SJSA1 (cell line): ENCODE data around the gene PHACTR4. TPM values are rescaled to one million over a fixed set of nuclear protein-coding genes. Genes with fewer than 3 reads are reported as not detected.
"Not testable (repeated sequence)": the region's sequence is repeated elsewhere in the genome, so short reads cannot be mapped to it uniquely, and the experiment has no call there.

Source experiments
- DNase-seq, 2 experiments: peaks; one replicate each; pipeline ENCODE4 v3.0.0-alpha.2; 2015 to 2020; ENCODE audit warnings: low spot score in 2 of 2, low read depth in 1 of 2
- H3K27ac ChIP-seq: fragments of 250-450 bp; sonication (Bioruptor Pico); 2 replicates; pipeline ENCODE4 v1.5.1; 2020; ENCODE audit warnings: mild to moderate bottlenecking, moderate library complexity
- H3K27me3 ChIP-seq: fragments of 250-450 bp; sonication (Bioruptor Pico); replicated peaks from 2 replicates; pipeline ENCODE4 v1.5.1; 2020; ENCODE audit warnings: mild to moderate bottlenecking, moderate library complexity
- H3K36me3 ChIP-seq: fragments of 250-450 bp; sonication (Bioruptor Pico); 2 replicates; pipeline ENCODE4 v1.5.1; 2020; ENCODE audit warnings: mild to moderate bottlenecking
- H3K4me1 ChIP-seq: fragments of 250-450 bp; sonication (Bioruptor Pico); replicated peaks from 2 replicates; pipeline ENCODE4 v1.6.1; 2021; ENCODE audit warnings: mild to moderate bottlenecking
- H3K4me3 ChIP-seq: fragments of 250-450 bp; sonication (Bioruptor Pico); 2 replicates; pipeline ENCODE4 v1.5.1; 2020; ENCODE audit warnings: mild to moderate bottlenecking
- H3K9me3 ChIP-seq: fragments of 250-450 bp; sonication (Bioruptor Pico); replicated peaks from 2 replicates; pipeline ENCODE4 v1.5.1; 2020; ENCODE audit warnings: mild to moderate bottlenecking
- total RNA-seq: library from RNA; depleted of rRNA; stranded (reverse); fragments of >200 nt; shearing (Covaris generic); gene quantifications from 2 replicates; pipeline ENCODE4 v1.2.3, GENCODE V29; 2014

PHACTR4 gene
- total RNA-seq, 1 experiment from 2014 or later, result 13.9 TPM

- Histone ChIP-seq H3K4me3 (no peak overlapping the region), H3K36me3 (0 out of 2 replicates have a peak, but pooled peaks cover 2% of the 10 kb centered on the region), H3K4me1 (peaks cover 30% of the 10 kb centered on the region), H3K9me3 (no peaks in the 10 kb centered on the region), H3K27me3 (no peaks in the 10 kb centered on the region), H3K27ac (no peak overlapping the region)
- DNase-seq, result no peak
Observed at GRCh38 chr1:28426831-28427230, 57.3 kb downstream of the PHACTR4 start.

- H3K27ac ChIP-seq, result no peak overlapping the region
- no peak for DNase-seq
- H3K27me3 ChIP-seq, result no peaks in the 10 kb centered on the region
- no peaks in the 10 kb centered on the region for H3K9me3 ChIP-seq
- peaks cover 32% of the 10 kb centered on the region for H3K4me1 ChIP-seq
- H3K36me3 ChIP-seq, result 0 out of 2 replicates have a peak, but pooled peaks cover 2% of the 10 kb centered on the region
- H3K4me3 ChIP-seq, result no peak overlapping the region
Observed at GRCh38 chr1:28428012-28428411, 58.5 kb downstream of the PHACTR4 start.

GRCh38 chr1:28428990-28429520 is 59.5 kb downstream of the PHACTR4 start:
- Histone ChIP-seq H3K27ac (no peak overlapping the region), H3K4me1 (peaks cover 32% of the 10 kb centered on the region), H3K9me3 (no peaks in the 10 kb centered on the region), H3K4me3 (no peak overlapping the region), H3K27me3 (no peaks in the 10 kb centered on the region), H3K36me3 (0 out of 2 replicates have a peak, but pooled peaks cover 2% of the 10 kb centered on the region)
- peak in 1 of 2 experiments; percentile 60 for DNase-seq

GRCh38 chr1:28436211-28436769 is 66.8 kb downstream of the PHACTR4 start:
- H3K36me3 ChIP-seq, result no peaks in the 10 kb centered on the region
- DNase-seq, result no peak
- peaks cover 38% of the 10 kb centered on the region for H3K4me1 ChIP-seq
- no peaks in the 10 kb centered on the region for H3K27me3 ChIP-seq
- no peaks in the 10 kb centered on the region for H3K9me3 ChIP-seq
- no peak overlapping the region for H3K27ac ChIP-seq
- H3K4me3 ChIP-seq, result no peak overlapping the region

GRCh38 chr1:28437264-28437923 is 67.9 kb downstream of the PHACTR4 start:
- H3K27ac ChIP-seq, result peak overlapping the region; percentile 90
- DNase-seq, result peak; percentile 80 to 82
- H3K27me3 ChIP-seq, result no peaks in the 10 kb centered on the region
- H3K4me1 ChIP-seq, result peaks cover 31% of the 10 kb centered on the region
- no peak overlapping the region for H3K4me3 ChIP-seq
- H3K36me3 ChIP-seq, result no peaks in the 10 kb centered on the region
- H3K9me3 ChIP-seq, result no peaks in the 10 kb centered on the region

DNA sequence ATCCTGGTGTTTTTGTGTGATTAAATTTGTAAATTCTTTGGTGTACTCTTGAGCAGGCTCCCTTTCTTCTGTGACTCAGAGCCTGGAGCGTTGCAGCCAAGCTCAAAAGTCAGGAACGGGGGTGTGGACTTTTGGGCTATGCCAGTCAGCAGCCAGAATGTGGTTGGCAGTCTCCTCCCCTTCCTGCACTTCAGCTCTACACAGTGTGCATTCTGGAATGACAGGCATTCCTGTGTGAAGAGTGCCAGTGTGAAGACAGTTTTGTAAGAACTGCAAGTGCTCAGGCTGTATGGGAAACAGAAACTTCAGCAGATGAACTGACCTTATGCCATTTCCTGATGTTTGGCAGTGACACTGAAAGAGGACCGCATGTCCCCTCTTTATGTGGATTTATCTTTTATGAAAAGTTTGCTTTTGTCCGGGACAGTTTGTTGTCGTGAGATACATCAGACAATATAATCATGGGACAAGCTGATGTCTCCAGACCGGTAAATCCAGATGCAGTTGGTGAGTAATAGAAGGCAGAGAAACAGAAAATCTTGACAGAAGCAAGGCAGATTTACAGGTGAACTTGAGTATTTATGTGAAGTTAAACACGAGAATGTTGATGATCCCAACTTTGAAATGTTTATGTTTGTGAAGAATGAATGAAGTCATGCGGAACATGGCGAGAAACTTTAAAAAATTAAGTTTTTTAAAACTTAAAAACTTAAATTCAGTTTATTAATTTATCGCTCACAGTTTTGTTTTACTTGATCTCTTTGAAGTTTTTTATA is 68.6 kb downstream of the PHACTR4 start:
- Histone ChIP-seq H3K27ac (peak overlapping the region; percentile 90), H3K4me3 (peak overlapping the region; percentile 30), H3K4me1 (peaks cover 31% of the 10 kb centered on the region), H3K27me3 (no peaks in the 10 kb centered on the region), H3K9me3 (no peaks in the 10 kb centered on the region), H3K36me3 (no peaks in the 10 kb centered on the region)
- peak; percentile 92 to 95 for DNase-seq

GRCh38 chr1:28439320-28439719 is 69.8 kb downstream of the PHACTR4 start:
- Histone ChIP-seq H3K36me3 (0 out of 2 replicates have a peak, but pooled peaks cover 3% of the 10 kb centered on the region), H3K27me3 (no peaks in the 10 kb centered on the region), H3K4me3 (no peak overlapping the region; the same call in 1 of the 2 replicates), H3K9me3 (0 out of 2 replicates have a peak, but pooled peaks cover 2% of the 10 kb centered on the region), H3K4me1 (peaks cover 34% of the 10 kb centered on the region), H3K27ac (peak overlapping the region; percentile 90)
- DNase-seq, result no peak

- Histone ChIP-seq H3K4me1 (peaks cover 30% of the 10 kb centered on the region), H3K27ac (no peak overlapping the region), H3K36me3 (peaks cover 7% of the 10 kb centered on the region; the same call in 1 of the 2 replicates), H3K9me3 (0 out of 2 replicates have a peak, but pooled peaks cover 2% of the 10 kb centered on the region), H3K4me3 (no peak overlapping the region), H3K27me3 (no peaks in the 10 kb centered on the region)
- DNase-seq, result no peak
Observed at GRCh38 chr1:28441674-28442073, 72.1 kb downstream of the PHACTR4 start.

GRCh38 chr1:28443550-28443949 is 74.0 kb downstream of the PHACTR4 start:
- Histone ChIP-seq H3K9me3 (0 out of 2 replicates have a peak, but pooled peaks cover 2% of the 10 kb centered on the region), H3K4me1 (peaks cover 15% of the 10 kb centered on the region), H3K27ac (no peak overlapping the region), H3K27me3 (no peaks in the 10 kb centered on the region), H3K36me3 (peaks cover 13% of the 10 kb centered on the region; the same call in 1 of the 2 replicates), H3K4me3 (no peak overlapping the region)
- no peak for DNase-seq

- no peak for DNase-seq
- Histone ChIP-seq H3K4me1 (0 out of 2 replicates have a peak, but pooled peaks cover 3% of the 10 kb centered on the region), H3K36me3 (peaks cover 13% of the 10 kb centered on the region; the same call in 1 of the 2 replicates), H3K27me3 (no peaks in the 10 kb centered on the region), H3K27ac (no peak overlapping the region), H3K4me3 (no peak overlapping the region), H3K9me3 (0 out of 2 replicates have a peak, but pooled peaks cover 2% of the 10 kb centered on the region)
Observed at GRCh38 chr1:28447679-28448078, 78.1 kb downstream of the PHACTR4 start.

DNA sequence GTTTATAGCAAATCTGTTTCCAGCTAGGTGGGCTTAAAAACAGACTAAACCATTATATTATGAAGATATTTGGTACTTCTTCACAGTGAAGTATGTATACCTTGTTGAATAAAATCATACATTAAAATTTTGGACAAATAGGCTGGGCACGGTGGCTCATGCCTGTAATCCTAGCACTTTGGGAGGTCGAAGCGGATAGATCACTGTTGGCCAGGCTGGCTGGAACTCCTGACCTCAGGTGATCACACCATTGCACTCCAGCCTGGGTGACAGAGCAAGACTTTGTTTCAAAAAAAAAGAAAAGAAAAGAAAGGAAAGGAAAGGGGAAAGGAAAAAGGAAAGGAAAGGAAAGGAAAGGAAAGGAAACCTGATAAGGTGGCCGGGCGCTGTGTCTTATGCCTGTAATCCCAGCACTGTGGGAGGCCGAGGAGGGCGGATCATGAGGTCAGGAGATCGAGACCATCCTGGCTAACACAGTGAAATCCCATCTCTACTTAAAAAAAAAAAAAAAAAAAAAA is 78.6 kb downstream of the PHACTR4 start:
- not testable (repeated sequence) for H3K4me1 ChIP-seq, DNase-seq, H3K4me3 ChIP-seq, H3K9me3 ChIP-seq, H3K27me3 ChIP-seq, H3K27ac ChIP-seq
- H3K36me3 ChIP-seq, result peaks cover 14% of the 10 kb centered on the region; the same call in 1 of the 2 replicates

DNA sequence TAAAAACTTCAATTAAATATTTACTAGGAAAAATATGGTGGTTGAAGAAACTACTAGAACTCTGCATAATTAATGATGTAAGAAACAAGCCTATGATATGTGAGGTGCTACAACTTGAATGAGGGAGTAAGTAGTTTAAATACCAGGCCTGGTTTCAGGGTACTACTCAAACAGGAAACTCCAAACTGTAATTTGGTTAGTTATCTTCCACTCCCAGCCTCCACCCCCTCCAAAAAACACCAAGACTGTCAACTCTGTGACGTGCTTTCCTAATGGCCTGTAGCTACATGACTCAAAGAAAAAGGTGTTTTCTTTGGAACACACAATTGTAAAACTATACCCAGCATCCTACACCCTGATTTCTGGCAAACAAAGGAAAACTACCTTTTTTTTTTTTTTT is 80.4 kb downstream of the PHACTR4 start:
- Histone ChIP-seq H3K4me3 (no peak overlapping the region), H3K9me3 (no peaks in the 10 kb centered on the region), H3K27me3 (no peaks in the 10 kb centered on the region), H3K36me3 (peaks cover 12% of the 10 kb centered on the region; the same call in 1 of the 2 replicates), H3K4me1 (no peaks in the 10 kb centered on the region), H3K27ac (no peak overlapping the region)
- DNase-seq, result no peak

- H3K27me3 ChIP-seq, result no peaks in the 10 kb centered on the region
- peaks cover 15% of the 10 kb centered on the region; the same call in 1 of the 2 replicates for H3K36me3 ChIP-seq
- no peak overlapping the region for H3K27ac ChIP-seq
- DNase-seq, result no peak
- H3K4me3 ChIP-seq, result no peak overlapping the region
- no peaks in the 10 kb centered on the region for H3K9me3 ChIP-seq
- peaks cover 4% of the 10 kb centered on the region for H3K4me1 ChIP-seq
Observed at GRCh38 chr1:28450561-28450960, 81.0 kb downstream of the PHACTR4 start.
